HCT116 (cell line): ENCODE data around the gene PTPN7. TPM values are rescaled to one million over a fixed set of nuclear protein-coding genes. Genes with fewer than 3 reads are reported as not detected.

Source experiments
- ATAC-seq: fragments of 200-7000 bp; cut with Tn5 transposase; 2 replicates; pipeline ENCODE4 v1.9.1; 2020; ENCODE audit warnings: mild to moderate bottlenecking, moderate library complexity
- BruUV-seq: library from RNA; stranded (reverse); fragments of 400-500 nt; replicated peaks from 2 replicates; lab custom pipeline; 2021; lab: Mats Ljungman, UMichigan
- CTCF ChIA-PET: fragments of 300-600 bp; sonication (Branson Sonifier 250); formaldehyde crosslinking; loops from one replicate; lab custom pipeline; 2021; ENCODE audit warnings: antibody characterized with exemption; lab: Charles Lee
- POLR2A ChIA-PET: fragments of 300-600, 350-600 bp; sonication (Branson Sonifier 250); formaldehyde crosslinking; loops from one replicate; lab custom pipeline; 2021; ENCODE audit warnings: antibody characterized with exemption; lab: Charles Lee
- RAD21 ChIA-PET, 2 experiments: fragments of 300-600 bp; sonication (Branson Sonifier 250); formaldehyde crosslinking; loops; one replicate each; lab custom pipeline; 2023; ENCODE audit warnings: low total read pairs in 2 of 2; ENCODE audit not compliant: uncharacterized antibody in 2 of 2, unreplicated experiment in 2 of 2, low non-redundant PET in 1 of 2; lab: Charles Lee
- DNase-seq: peaks from one replicate; pipeline ENCODE4 v3.0.0-alpha.2; 2010; ENCODE audit warnings: low read depth, low spot score
- H2AFZ ChIP-seq: fragments of 200-600 bp; shearing (Covaris generic), sonication (generic); 2 replicates; pipeline ENCODE4 v1.6.1; 2017; ENCODE audit warnings: low read depth, mixed run types, mixed read lengths, antibody characterized with exemption, low read length; ENCODE audit not compliant: poor library complexity, severe bottlenecking
- H3K27ac ChIP-seq: 2 replicates; pipeline ENCODE4 v1.5.1; 2012; ENCODE audit warnings: low read depth, low read length
- H3K27me3 ChIP-seq: fragments of 200-600 bp; sonication (generic); 2 replicates; pipeline ENCODE4 v1.6.1; 2016; ENCODE audit warnings: mixed run types, low read length, mixed read lengths; ENCODE audit not compliant: insufficient read depth
- H3K36me3 ChIP-seq, 2 experiments: fragments of 200-500 bp in 1 of 2; fragments of 200-600 bp in 1 of 2; sonication (Bioruptor generic) in 1 of 2; sonication (generic) in 1 of 2; 2 replicates each; pipeline versions ENCODE4 v1.5.1 to v1.6.1; 2014 to 2016; ENCODE audit warnings: low read length in 2 of 2, inconsistent platforms in 1 of 2, mixed read lengths in 1 of 2, mixed run types in 1 of 2; ENCODE audit not compliant: insufficient read depth in 2 of 2, control insufficient read depth in 1 of 2
- H3K4me1 ChIP-seq, 2 experiments: fragments of 200-600 bp in 1 of 2; sonication (generic) in 1 of 2; 2 replicates each; pipeline versions ENCODE4 v1.5.1 to v1.6.1; 2012 to 2017; ENCODE audit warnings: low read length in 2 of 2, inconsistent platforms in 1 of 2, mild to moderate bottlenecking in 1 of 2, mixed read lengths in 1 of 2, mixed run types in 1 of 2, moderate library complexity in 1 of 2; ENCODE audit not compliant: insufficient read depth in 2 of 2, control insufficient read depth in 1 of 2
- H3K4me2 ChIP-seq: fragments of 200-600 bp; sonication (generic); 2 replicates; pipeline ENCODE4 v1.6.1; 2017; ENCODE audit warnings: mixed run types, low read length, mixed read lengths
- H3K4me3 ChIP-seq, 2 experiments: fragments of 200-600 bp in 1 of 2; sonication (generic) in 1 of 2; replicated peaks in 1 of 2; 2 replicates each; pipeline ENCODE4 v1.5.1; 2011 to 2016; ENCODE audit warnings: low read length in 2 of 2, control low read depth in 1 of 2, low read depth in 1 of 2, mild to moderate bottlenecking in 1 of 2, mixed read lengths in 1 of 2, mixed run types in 1 of 2
- H3K79me2 ChIP-seq: fragments of 200-600 bp; sonication (generic); 2 replicates; pipeline ENCODE4 v1.6.1; 2017; ENCODE audit warnings: mild to moderate bottlenecking, mixed run types, low read length, moderate library complexity, mixed read lengths; ENCODE audit not compliant: insufficient read depth
- H3K9ac ChIP-seq: fragments of 200-600 bp; sonication (generic); 2 replicates; pipeline ENCODE4 v1.6.1; 2016; ENCODE audit warnings: low read length, mixed read lengths
- H3K9me2 ChIP-seq: fragments of 200-600 bp; sonication (generic), shearing (Covaris generic); 2 replicates; pipeline ENCODE4 v1.6.1; 2017; ENCODE audit warnings: mixed run types, mild to moderate bottlenecking, moderate library complexity; ENCODE audit not compliant: insufficient read depth
- H3K9me3 ChIP-seq, 2 experiments: fragments of 200-500 bp in 1 of 2; fragments of 200-600 bp in 1 of 2; sonication (Bioruptor generic) in 1 of 2; sonication (generic) in 1 of 2; 2 replicates each; pipeline ENCODE4 v1.6.1; 2014 to 2017; ENCODE audit warnings: low read length in 2 of 2, mixed read lengths in 2 of 2, inconsistent platforms in 1 of 2, low read depth in 1 of 2, mild to moderate bottlenecking in 1 of 2, mixed run types in 1 of 2, moderate library complexity in 1 of 2; ENCODE audit not compliant: control insufficient read depth in 1 of 2, insufficient read depth in 1 of 2
- H4K20me1 ChIP-seq: fragments of 200-600 bp; sonication (generic), shearing (Covaris generic); 2 replicates; pipeline ENCODE4 v1.6.1; 2017; ENCODE audit warnings: mixed run types, mild to moderate bottlenecking, moderate library complexity; ENCODE audit not compliant: insufficient read depth
- CTCF ChIP-seq, 3 experiments: fragments of 200-600 bp in 1 of 3; sonication (generic) in 1 of 3; IDR thresholded peaks in 2 of 3; conservative IDR thresholded peaks in 1 of 3; 2 replicates each; pipeline ENCODE4 v1.5.1; 2012 to 2017; ENCODE audit warnings: low read depth in 2 of 3, low read length in 2 of 3, antibody characterized with exemption in 1 of 3, borderline replicate concordance in 1 of 3, control low read depth in 1 of 3, mild to moderate bottlenecking in 1 of 3, mixed read lengths in 1 of 3, mixed run types in 1 of 3, moderate library complexity in 1 of 3; ENCODE audit not compliant: insufficient read depth in 1 of 3
- EZH2phosphoT487 ChIP-seq: fragments of 200-600 bp; IDR thresholded peaks from 2 replicates; pipeline ENCODE4 v1.6.1; 2018; ENCODE audit warnings: antibody characterized with exemption, borderline replicate concordance
- intact Hi-C: fragments of 100-400 bp; cut with micrococcal nuclease; formaldehyde crosslinking; loops from 2 replicates; pipeline ENCODE4 v1.10.0; 2022
- total RNA-seq: library from RNA; stranded (reverse); gene quantifications from one replicate; pipeline ENCODE4 v1.2.1, GENCODE V29; 2021; ENCODE audit not compliant: unreplicated experiment

Gene PTPN7
- total RNA-seq, 1 experiment from 2014 or later = 0.76 TPM

GRCh38 chr1:202101184-202101583 lies 59.2 kb downstream of the PTPN7 start:
- Histone ChIP-seq H3K79me2 (no peaks in the 10 kb centered on the region), H3K4me1 (peaks cover 26 to 38% of the 10 kb centered on the region in 2 experiments), H3K4me3 (no peak overlapping the region), H4K20me1 (no peaks in the 10 kb centered on the region), H3K9me3 (no peaks in the 10 kb centered on the region), H3K9me2 (no peaks in the 10 kb centered on the region), H3K36me3 (no peaks in the 10 kb centered on the region), H2AFZ (peak overlapping the region; percentile 57), H3K4me2 (0 out of 2 replicates have a peak overlapping the region, but pooled peaks have one; percentile 0), H3K9ac (no peak overlapping the region), H3K27ac (no peak overlapping the region), H3K27me3 (no peaks in the 10 kb centered on the region)
- intact Hi-C loops = no loop called here
- ATAC-seq (peak; percentile 45), DNase-seq (no peak)
- no TSS peak for BruUV-seq
- TF ChIP-seq EZH2phosphoT487 = no peak
- TF ChIP-seq CTCF (IDR thresholded peaks at IDR 0.05 in 2 of 3, conservative IDR thresholded peaks at IDR 0.05 in 1 of 3; ENCODE audit: borderline replicate concordance in 1 of 3, insufficient read depth in 1 of 3, low read depth in 2 of 3, low read length in 2 of 3) = peak in 2 of 3 experiments; percentile 12 to 17; a peak in 1 of 6 replicates
- ChIA-PET RAD21 (no interaction called here), POLR2A (interaction anchor here (2.6 kb wide), 1 partner anchor 91 kb away, joined by 13 read pairs; the partner anchor contains the start of gene ELF3), CTCF (interaction anchor here (1.0 to 1.7 kb wide), 3 partner anchors 10 to 96 kb away, joined by 3 to 4 read pairs (median 3); no protein-coding TSS in a partner anchor)

Other genes with a start within 250 kb of the PTPN7 start
- gene LMOD1, start 214.1 kb downstream of the PTPN7 start, total RNA-seq = 0.12 TPM
- 100 TPM for gene TIMM17A, start 205.1 kb downstream of the PTPN7 start, total RNA-seq
- gene RNPEP, start 178.0 kb downstream of the PTPN7 start, total RNA-seq = 85.9 TPM
- gene ELF3, start 150.0 kb downstream of the PTPN7 start, total RNA-seq = 200 TPM
- 0.10 TPM for gene GPR37L1, start 37.7 kb downstream of the PTPN7 start, total RNA-seq
- 45.6 TPM for gene ARL8A, start 15.9 kb downstream of the PTPN7 start, total RNA-seq
- 0.20 TPM for gene LGR6, start 33.2 kb upstream of the PTPN7 start, total RNA-seq
- 79.8 TPM for gene UBE2T, start 181.3 kb upstream of the PTPN7 start, total RNA-seq
- gene PPP1R12B, start 188.1 kb upstream of the PTPN7 start, total RNA-seq = 14.3 TPM